ENCODE measurements around the gene ACTR8. TPM values are rescaled to one million over a fixed set of nuclear protein-coding genes. Genes with fewer than 3 reads are reported as not detected.

Gene ACTR8
- total RNA-seq, 2 experiments from 2014 or later = 39.6 to 48.7 TPM

GRCh38 chr3:53820756-53821580 is 61.0 kb downstream of the ACTR8 start:
- H3K4me1 ChIP-seq (ENCODE audit: insufficient read depth, low read length, poor library complexity, severe bottlenecking) = no peaks in the 10 kb centered on the region
- H2AFZ ChIP-seq (ENCODE audit: low read length) = no peak overlapping the region
- no peak overlapping the region for H3K27ac ChIP-seq (ENCODE audit: low read depth, low read length, poor library complexity, severe bottlenecking)
- H3K4me3 ChIP-seq (ENCODE audit: low read depth, low read length, poor library complexity, severe bottlenecking) = no peak overlapping the region
- no peaks in the 10 kb centered on the region for H4K20me1 ChIP-seq (ENCODE audit: insufficient read depth, low read length)
- no peaks in the 10 kb centered on the region for H3K9me3 ChIP-seq (ENCODE audit: low read length)
- no peak for DNase-seq (ENCODE audit: low spot score)
- intact Hi-C loops (cut with micrococcal nuclease; ENCODE audit: unreplicated experiment) = no loop called here
- H3K4me2 ChIP-seq (ENCODE audit: low read length) = no peak overlapping the region
- ChIA-PET POLR2A (no interaction called here), CTCF (ENCODE audit: unreplicated experiment) (no interaction called here)
- no peaks in the 10 kb centered on the region for H3K9me2 ChIP-seq (ENCODE audit: insufficient read depth, low read length)
- TF ChIP-seq CTCF (conservative IDR thresholded peaks at IDR 0.05; ENCODE audit: low read length) = no peak
- no peak for TF ChIP-seq EZH2phosphoT487 (IDR thresholded peaks at IDR 0.05; ENCODE audit: borderline replicate concordance, low read depth, low read length)
- H3K36me3 ChIP-seq (ENCODE audit: insufficient read depth, low read length) = no peaks in the 10 kb centered on the region
- H3K79me2 ChIP-seq (ENCODE audit: insufficient read depth, low read depth, low read length) = no peaks in the 10 kb centered on the region
- no TSS peak for BruUV-seq (replicated peaks)

GRCh38 chr3:53820084-53820483 is 61.9 kb downstream of the ACTR8 start:
- Histone ChIP-seq H2AFZ (ENCODE audit: low read length) (no peak overlapping the region), H3K4me3 (ENCODE audit: low read depth, low read length, poor library complexity, severe bottlenecking) (no peak overlapping the region), H3K79me2 (ENCODE audit: insufficient read depth, low read depth, low read length) (no peaks in the 10 kb centered on the region), H3K36me3 (ENCODE audit: insufficient read depth, low read length) (no peaks in the 10 kb centered on the region), H4K20me1 (ENCODE audit: insufficient read depth, low read length) (no peaks in the 10 kb centered on the region), H3K9me3 (ENCODE audit: low read length) (no peaks in the 10 kb centered on the region), H3K4me2 (ENCODE audit: low read length) (no peak overlapping the region), H3K9me2 (ENCODE audit: insufficient read depth, low read length) (no peaks in the 10 kb centered on the region), H3K27ac (ENCODE audit: low read depth, low read length, poor library complexity, severe bottlenecking) (no peak overlapping the region), H3K4me1 (ENCODE audit: insufficient read depth, low read length, poor library complexity, severe bottlenecking) (no peaks in the 10 kb centered on the region)
- ChIA-PET CTCF (ENCODE audit: unreplicated experiment) (no interaction called here), POLR2A (no interaction called here)
- intact Hi-C loops (cut with micrococcal nuclease; ENCODE audit: unreplicated experiment) = no loop called here
- no TSS peak for BruUV-seq (replicated peaks)
- TF ChIP-seq EZH2phosphoT487 (IDR thresholded peaks at IDR 0.05; ENCODE audit: borderline replicate concordance, low read depth, low read length) (no peak), CTCF (conservative IDR thresholded peaks at IDR 0.05; ENCODE audit: low read length) (no peak)
- DNase-seq (ENCODE audit: low spot score) = no peak

GRCh38 chr3:53819163-53819868 is 62.6 kb downstream of the ACTR8 start:
- no peak overlapping the region for H3K4me2 ChIP-seq (ENCODE audit: low read length)
- no peaks in the 10 kb centered on the region for H3K9me3 ChIP-seq (ENCODE audit: low read length)
- no peak overlapping the region for H3K4me3 ChIP-seq (ENCODE audit: low read depth, low read length, poor library complexity, severe bottlenecking)
- H3K36me3 ChIP-seq (ENCODE audit: insufficient read depth, low read length) = no peaks in the 10 kb centered on the region
- DNase-seq (ENCODE audit: low spot score) = no peak
- H3K79me2 ChIP-seq (ENCODE audit: insufficient read depth, low read depth, low read length) = no peaks in the 10 kb centered on the region
- BruUV-seq (replicated peaks) = no TSS peak
- ChIA-PET CTCF (ENCODE audit: unreplicated experiment) (no interaction called here), POLR2A (no interaction called here)
- no peak for TF ChIP-seq EZH2phosphoT487 (IDR thresholded peaks at IDR 0.05; ENCODE audit: borderline replicate concordance, low read depth, low read length)
- TF ChIP-seq CTCF (conservative IDR thresholded peaks at IDR 0.05; ENCODE audit: low read length) = no peak
- intact Hi-C loops (cut with micrococcal nuclease; ENCODE audit: unreplicated experiment) = no loop called here
- H2AFZ ChIP-seq (ENCODE audit: low read length) = no peak overlapping the region
- H3K27ac ChIP-seq (ENCODE audit: low read depth, low read length, poor library complexity, severe bottlenecking) = no peak overlapping the region
- H3K9me2 ChIP-seq (ENCODE audit: insufficient read depth, low read length) = no peaks in the 10 kb centered on the region
- no peaks in the 10 kb centered on the region for H4K20me1 ChIP-seq (ENCODE audit: insufficient read depth, low read length)
- no peaks in the 10 kb centered on the region for H3K4me1 ChIP-seq (ENCODE audit: insufficient read depth, low read length, poor library complexity, severe bottlenecking)
